Spleen (tissue), 7 donors: ENCODE results near the gene KCNJ6.

ENCODE experiments used
- POLR2A ChIP-seq, 3 donors: fragments of 450-650 bp; IDR thresholded peaks; one replicate each; pipeline ENCODE4 v1.5.1; 2017; ENCODE audit warnings: antibody characterized with exemption in 3 of 3, mild to moderate bottlenecking in 1 of 3
- TF ChIP-seq, protein P1 (sequence below), 11 experiments: fragments of 200-600 bp in 7 of 11; fragments of 450-650 bp in 4 of 11; sonication (generic) in 4 of 11; IDR thresholded peaks in 8 of 11; conservative IDR thresholded peaks in 3 of 11; 1 replicate in 7 of 11; 2 replicates in 4 of 11; pipeline versions ENCODE4 v1.4.0 to v1.8.0; 2016 to 2021; ENCODE audit warnings: antibody characterized with exemption in 11 of 11, inconsistent platforms in 4 of 11, mild to moderate bottlenecking in 1 of 11
- donor health status: DM: no; HTN: no; CAD: no; lungs with moderate emphysema.
- donor health status: DM: no; HTN: no; CAD: no.
- donor health status: DM: no; HTN: no; CAD: no.

GRCh38 chr21:37829447-37829846, 86.8 kb downstream of the KCNJ6 start:
- TF ChIP-seq, protein P1, sequence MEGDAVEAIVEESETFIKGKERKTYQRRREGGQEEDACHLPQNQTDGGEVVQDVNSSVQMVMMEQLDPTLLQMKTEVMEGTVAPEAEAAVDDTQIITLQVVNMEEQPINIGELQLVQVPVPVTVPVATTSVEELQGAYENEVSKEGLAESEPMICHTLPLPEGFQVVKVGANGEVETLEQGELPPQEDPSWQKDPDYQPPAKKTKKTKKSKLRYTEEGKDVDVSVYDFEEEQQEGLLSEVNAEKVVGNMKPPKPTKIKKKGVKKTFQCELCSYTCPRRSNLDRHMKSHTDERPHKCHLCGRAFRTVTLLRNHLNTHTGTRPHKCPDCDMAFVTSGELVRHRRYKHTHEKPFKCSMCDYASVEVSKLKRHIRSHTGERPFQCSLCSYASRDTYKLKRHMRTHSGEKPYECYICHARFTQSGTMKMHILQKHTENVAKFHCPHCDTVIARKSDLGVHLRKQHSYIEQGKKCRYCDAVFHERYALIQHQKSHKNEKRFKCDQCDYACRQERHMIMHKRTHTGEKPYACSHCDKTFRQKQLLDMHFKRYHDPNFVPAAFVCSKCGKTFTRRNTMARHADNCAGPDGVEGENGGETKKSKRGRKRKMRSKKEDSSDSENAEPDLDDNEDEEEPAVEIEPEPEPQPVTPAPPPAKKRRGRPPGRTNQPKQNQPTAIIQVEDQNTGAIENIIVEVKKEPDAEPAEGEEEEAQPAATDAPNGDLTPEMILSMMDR (IDR thresholded peaks at IDR 0.05 in 8 of 11, conservative IDR thresholded peaks at IDR 0.05 in 3 of 11): no peak
- no peak for TF ChIP-seq POLR2A (IDR thresholded peaks at IDR 0.05)
